ENCODE measurements around the gene UBE2E2.

Gene UBE2E2

GRCh38 chr3:23396746-23397145 is 193.6 kb downstream of the UBE2E2 start:
- DNase-seq = no peak

GRCh38 chr3:23399221-23399620 is 196.1 kb downstream of the UBE2E2 start:
- DNase-seq = no peak

GRCh38 chr3:23402728-23403492 is 199.8 kb downstream of the UBE2E2 start:
- DNase-seq = no peak

DNA sequence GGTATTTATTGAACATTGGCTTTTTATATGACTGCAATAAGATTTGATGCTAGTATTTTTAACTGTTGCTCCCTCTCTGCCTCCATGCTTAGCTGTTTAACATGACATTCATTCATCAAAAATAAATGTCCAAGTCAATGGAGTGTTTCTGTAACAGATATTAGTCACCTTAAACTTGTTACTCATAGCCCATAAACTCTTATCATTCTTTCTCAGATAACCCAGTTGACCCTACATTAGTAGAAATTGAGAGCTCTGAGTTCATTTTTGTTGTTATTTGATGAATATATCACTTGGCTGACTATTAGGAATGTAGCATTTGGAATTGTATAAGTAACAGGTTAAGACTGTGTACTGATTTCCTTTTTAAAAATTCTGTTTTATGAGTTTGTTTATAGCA is 201.1 kb downstream of the UBE2E2 start:
- DNase-seq = no peak

DNA sequence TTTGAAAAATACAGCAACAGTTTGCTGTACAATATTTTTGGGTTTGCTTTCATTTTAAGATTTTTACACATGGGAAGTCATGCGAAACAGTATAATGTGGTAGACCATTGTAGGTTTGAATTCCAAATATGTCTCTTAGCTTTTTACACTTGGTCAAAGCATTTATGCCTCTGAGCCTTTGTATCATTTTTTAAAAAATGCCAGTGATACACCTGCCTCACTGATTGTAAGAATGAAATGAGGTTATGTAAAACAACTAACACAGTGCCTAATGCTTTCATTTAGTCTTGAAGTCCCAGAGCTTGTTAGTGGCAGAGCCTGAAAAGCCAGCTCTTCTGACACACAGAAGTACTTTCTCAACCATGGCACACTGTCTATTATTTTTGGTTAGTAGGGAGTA is 202.0 kb downstream of the UBE2E2 start:
- DNase-seq = no peak

GRCh38 chr3:23406601-23407000 is 203.5 kb downstream of the UBE2E2 start:
- DNase-seq = no peak

DNA sequence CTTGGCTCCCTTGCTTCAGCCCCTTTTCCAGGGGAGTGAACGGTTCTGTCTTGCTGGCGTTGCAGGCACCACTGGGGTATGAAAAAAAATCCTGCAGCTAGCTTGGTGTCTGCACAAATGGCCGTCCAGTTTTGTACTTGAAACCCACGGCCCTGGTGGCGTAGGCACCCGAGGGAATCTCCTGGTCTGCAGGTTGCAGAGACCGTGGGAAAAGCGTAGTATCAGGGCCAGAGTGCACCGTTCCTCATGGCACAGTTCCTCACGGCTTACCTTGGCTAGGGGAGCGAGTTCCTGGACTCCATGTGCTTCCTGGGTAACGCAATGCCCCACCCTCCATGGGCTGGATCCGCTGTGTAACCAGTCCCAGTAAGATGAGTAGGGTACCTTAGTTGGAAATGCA is 214.9 kb downstream of the UBE2E2 start:
- no peak for DNase-seq

DNA sequence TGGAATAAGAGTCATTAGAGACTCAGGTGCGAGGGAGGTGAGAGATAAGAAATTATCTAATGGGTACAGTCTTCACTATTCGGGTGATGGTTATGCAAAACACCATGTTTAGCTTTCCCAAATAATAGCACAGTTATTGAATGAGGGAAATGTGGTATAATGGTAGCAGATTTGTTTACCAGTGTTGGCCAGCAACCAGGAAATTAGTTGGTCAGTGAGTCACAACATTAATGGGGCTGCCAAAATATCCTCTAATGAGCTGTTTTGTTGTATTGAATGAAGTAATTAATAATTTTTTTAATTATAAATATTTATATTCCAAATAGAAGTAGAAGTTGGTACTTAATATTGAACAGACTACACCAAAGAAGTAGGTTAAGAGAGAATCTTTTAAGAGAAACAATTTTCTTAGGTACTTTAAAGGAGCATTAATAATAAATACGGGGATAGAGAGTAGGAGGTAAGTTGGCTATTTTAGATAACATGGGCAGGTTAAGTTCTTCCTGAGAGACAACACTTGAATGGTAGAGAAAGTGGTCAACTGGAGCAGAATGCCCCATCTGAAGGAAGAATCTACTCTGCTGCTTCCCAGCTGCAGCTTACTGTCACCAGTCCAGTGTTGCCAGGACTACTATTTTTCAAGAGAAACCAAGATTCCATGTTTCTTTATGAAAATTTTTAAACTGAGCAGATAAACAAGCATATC is 218.8 kb downstream of the UBE2E2 start:
- no peak for DNase-seq

DNA sequence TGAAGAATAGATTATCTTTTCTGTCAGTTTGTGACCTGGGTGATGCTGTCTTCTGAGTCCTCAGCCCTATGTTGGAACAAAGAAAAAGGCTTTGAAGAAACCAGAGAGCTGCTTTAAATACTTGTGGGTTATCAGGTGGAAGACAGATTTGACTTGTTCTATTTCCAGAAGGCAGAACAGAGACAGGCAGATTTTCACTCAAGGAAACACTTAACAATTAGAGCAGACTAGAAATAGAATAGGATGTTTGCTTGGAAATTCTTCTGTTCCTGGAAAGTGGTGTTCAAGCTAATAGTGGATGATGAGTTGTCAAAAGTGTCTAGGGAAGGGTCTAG is 219.4 kb downstream of the UBE2E2 start:
- no peak for DNase-seq

GRCh38 chr3:23425410-23425809 is 222.3 kb downstream of the UBE2E2 start:
- no peak for DNase-seq

DNA sequence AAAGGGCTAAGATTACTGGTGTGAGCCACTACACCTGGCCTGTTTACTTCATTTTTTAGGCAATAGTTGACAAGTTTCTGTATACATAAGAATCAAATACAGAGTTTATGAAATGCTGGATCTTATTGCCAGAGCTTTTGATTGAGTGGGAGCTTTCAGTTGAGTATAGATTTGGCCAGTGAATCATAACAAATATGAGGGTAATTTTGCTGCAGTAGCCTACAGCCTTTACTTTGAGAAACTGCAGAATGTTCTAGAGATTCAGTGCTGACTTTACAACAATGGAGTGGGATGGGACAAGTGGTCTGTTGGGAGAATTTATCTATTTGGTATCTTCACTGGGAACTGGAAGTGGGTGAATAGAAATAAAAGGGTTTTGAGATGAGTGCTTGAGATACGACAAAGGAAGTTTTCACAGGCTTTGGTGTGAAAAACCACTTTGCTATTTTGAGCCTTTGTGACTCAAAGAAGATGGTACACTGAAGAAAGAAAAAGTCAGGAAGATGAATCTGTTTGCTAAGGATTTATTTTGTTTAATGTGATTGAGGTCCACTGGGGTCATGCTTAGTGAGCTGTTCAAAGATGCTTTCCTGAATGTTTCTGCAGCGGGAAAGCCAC is 227.8 kb downstream of the UBE2E2 start:
- no peak for DNase-seq

- DNase-seq = no peak
These were observed 228.6 kb downstream of the UBE2E2 start for GRCh38 chr3:23431764-23432163.

DNA sequence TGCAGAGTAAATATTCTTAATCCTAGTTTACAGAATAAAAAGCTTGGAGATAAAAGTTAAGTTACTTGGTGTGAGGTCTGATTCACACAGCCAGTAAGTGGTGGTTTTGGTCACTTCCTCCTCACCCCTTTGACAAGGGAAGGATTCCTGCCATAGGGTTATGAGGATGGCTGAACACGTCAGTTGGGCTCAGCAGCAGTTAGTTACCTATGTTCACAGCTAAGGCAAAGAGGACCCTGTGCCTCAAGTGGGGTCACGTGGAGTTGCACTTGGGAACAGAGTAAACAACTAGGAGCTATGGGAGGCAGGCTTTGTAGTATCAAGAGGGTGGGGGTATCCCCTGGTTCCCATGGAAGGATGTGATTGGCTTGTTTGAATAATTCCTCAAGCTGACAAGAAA is 232.2 kb downstream of the UBE2E2 start:
- no peak for DNase-seq

DNA sequence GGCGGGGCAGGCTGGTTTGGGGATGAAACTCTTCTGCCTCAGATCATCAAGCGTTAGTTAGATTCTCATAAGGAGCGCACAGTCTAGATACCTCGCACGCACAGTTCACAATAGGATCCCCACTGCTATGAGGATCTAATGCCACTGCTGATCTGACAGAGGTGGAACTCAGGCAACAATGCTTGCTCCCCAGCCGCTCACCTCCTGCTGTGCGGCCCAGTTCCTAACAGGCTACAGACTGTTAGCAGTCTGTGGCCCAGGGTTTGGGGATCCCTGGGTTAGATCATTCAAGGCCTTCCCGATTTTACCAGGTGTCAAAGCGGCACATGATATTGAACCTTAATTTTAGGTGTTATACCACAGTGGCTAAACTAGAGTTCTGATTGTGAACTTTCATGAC is 232.8 kb downstream of the UBE2E2 start:
- DNase-seq = no peak

DNA sequence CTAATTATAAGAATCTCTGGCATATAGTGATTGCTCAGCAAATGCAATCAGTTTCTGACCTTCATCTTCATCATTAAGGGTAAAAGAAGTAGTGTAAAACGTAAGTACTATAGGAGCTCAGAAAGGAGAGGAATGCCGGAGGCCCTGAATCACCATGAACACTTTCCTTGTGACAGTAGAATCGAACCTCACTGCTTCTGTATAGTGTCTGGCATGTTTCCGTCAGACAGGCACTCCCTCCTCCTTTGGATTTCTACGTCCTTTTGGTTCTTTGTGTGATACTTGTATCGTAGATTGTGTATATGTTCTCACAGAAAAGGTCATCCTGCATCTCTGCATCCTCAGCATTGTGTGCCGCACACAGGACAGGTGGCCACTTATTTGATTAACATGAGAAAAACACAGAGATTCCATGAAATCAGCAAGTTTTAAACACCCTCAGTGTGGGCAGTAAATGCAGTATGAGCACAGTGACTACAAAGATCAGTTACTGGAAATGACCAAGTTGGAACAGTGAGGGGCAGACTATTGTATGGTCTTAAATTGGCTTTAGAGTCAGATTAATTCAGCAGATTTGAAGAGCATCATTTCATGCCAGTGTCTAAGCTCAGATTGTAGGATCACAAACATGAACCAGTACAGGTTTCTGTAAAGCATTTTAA is 234.5 kb downstream of the UBE2E2 start:
- no peak for DNase-seq

DNA sequence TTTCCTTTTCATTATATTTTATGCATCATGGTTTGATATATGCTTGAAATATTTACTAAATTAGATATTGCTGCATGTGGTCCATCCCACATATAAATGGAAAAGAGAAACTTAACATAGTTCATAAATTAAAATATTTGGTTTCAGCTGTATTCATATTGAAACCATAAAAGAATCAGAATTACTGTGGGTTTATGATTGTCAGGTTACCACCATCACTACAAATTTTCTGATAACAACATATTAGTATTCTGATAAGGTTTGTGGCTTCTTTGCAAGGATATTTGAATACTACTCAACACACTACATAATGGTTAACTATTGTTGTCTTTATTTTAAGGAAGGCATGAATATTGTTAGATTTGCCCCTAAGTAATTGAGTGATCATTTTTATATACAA is 235.5 kb downstream of the UBE2E2 start:
- no peak for DNase-seq

GRCh38 chr3:23439080-23439479 is 236.0 kb downstream of the UBE2E2 start:
- no peak for DNase-seq

- no peak for DNase-seq
These were observed 237.5 kb downstream of the UBE2E2 start for GRCh38 chr3:23440416-23441294.

- no peak for DNase-seq
These were observed 239.7 kb downstream of the UBE2E2 start for GRCh38 chr3:23442598-23443383.

GRCh38 chr3:23444386-23444785 is 241.3 kb downstream of the UBE2E2 start:
- DNase-seq = no peak

DNA sequence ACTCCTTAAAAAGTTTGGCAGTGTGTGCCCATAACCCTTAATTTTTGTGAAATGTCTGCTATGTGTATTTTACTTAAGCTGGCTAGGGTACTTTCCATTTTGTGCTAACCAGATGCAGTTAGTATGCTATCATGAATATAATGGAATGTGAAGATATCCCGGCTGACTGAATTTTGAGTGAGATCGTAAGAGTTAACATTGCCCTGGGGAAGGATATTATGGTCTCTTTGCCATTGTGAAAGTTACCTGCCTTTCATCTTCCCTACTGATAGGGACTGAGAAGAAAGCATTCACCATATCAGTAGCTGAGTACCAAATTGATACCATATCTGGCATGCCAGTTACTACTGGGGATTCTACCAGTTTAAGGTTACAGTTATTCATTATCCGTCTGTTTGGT is 243.2 kb downstream of the UBE2E2 start:
- no peak for DNase-seq

DNA sequence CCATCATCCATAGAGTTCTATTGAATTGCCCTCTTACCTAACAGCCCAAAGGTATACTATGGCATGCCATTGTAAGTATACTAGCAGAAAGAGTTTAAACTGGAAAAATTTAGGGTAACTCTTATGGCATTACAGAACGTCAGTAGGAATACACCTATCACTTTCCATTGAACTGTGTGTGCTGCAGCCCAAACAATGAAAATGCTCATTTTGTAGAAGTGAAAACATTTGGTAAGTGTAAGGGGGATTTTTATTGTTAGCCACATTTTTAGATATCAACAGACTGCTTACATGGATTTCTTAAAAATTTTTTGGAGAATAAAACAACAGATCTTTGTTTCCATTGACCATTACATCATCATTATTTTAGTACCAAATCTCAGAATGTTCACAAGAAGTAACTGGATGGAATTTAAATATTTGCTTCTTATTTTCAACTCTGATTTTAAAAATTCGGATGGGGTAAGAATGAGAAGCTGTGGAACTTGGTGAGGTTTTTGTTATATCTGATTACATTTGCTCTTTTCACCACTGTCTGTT is 245.9 kb downstream of the UBE2E2 start:
- no peak for DNase-seq

Measured in SIG-M5 (cell line).